ENCODE data around the gene CCL13.

DNA sequence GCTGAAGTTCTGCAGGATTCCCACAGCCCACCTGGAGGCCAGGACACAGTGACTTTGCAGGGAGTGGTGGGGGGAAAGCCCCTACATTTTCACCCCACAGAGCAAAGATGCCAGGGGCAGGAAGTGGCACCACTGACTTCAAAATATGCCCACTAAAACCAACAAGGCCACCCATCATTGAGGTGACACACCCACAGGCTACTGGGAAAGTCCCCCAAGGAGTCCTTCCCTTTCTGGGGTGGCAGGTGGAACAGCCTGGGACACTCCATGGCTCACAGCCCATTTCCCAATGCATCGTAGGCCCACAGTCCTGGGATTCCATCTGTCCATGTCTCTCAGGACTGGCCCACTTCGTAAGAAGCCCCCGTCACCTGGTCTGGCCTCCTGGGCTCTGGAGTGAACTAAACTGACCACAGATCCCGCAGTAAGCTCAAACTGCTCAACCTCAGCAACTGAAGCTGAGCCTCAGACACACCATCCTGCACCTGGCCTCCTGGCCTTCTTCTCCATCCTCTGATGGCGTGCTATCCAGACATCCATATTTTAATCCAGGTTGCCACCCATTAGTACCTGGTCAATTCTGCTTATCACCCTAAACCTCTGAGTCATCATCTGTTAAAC lies 14.2 kb downstream of the CCL13 start:
- TF ChIP-seq POLR2A (IDR thresholded peaks at IDR 0.05; ENCODE audit: low read length) (no peak), GATA1 (IDR thresholded peaks at IDR 0.05; ENCODE audit: low read depth, low read length) (no peak)
